ENCODE data around the gene KLHL35.

- TF ChIP-seq TARDBP (IDR thresholded peaks at IDR 0.05) (no peak), SP1 (IDR thresholded peaks at IDR 0.05) (no peak), ELF4 (IDR thresholded peaks at IDR 0.05) (no peak), FOXA1 (IDR thresholded peaks at IDR 0.05) (no peak), HDGF (IDR thresholded peaks at IDR 0.05; ENCODE audit: borderline replicate concordance) (no peak), FOXK2 (IDR thresholded peaks at IDR 0.05) (no peak), NFRKB (IDR thresholded peaks at IDR 0.05) (no peak), FOXM1 (IDR thresholded peaks at IDR 0.05; ENCODE audit: borderline replicate concordance) (no peak), PKNOX1 (IDR thresholded peaks at IDR 0.05) (no peak), ARNT (IDR thresholded peaks at IDR 0.05) (no peak), BHLHE40 (IDR thresholded peaks at IDR 0.05; ENCODE audit: borderline replicate concordance) (no peak), ZNF384 (IDR thresholded peaks at IDR 0.05) (no peak), CTBP1 (IDR thresholded peaks at IDR 0.05; ENCODE audit: borderline replicate concordance) (no peak), LEF1 (IDR thresholded peaks at IDR 0.05; ENCODE audit: borderline replicate concordance) (no peak)
Measured at GRCh38 chr11:75450236-75450635, 17.2 kb upstream of the KLHL35 start.
